HG03175 (cell line): ENCODE data around the gene GLRA2.

Source experiments
- ATAC-seq: cut with Tn5 transposase; IDR thresholded peaks from one replicate; pipeline ENCODE4 v1.9.1; 2021; ENCODE audit warnings: mild to moderate bottlenecking, moderate library complexity; ENCODE audit not compliant: unreplicated experiment

GLRA2 gene

DNA sequence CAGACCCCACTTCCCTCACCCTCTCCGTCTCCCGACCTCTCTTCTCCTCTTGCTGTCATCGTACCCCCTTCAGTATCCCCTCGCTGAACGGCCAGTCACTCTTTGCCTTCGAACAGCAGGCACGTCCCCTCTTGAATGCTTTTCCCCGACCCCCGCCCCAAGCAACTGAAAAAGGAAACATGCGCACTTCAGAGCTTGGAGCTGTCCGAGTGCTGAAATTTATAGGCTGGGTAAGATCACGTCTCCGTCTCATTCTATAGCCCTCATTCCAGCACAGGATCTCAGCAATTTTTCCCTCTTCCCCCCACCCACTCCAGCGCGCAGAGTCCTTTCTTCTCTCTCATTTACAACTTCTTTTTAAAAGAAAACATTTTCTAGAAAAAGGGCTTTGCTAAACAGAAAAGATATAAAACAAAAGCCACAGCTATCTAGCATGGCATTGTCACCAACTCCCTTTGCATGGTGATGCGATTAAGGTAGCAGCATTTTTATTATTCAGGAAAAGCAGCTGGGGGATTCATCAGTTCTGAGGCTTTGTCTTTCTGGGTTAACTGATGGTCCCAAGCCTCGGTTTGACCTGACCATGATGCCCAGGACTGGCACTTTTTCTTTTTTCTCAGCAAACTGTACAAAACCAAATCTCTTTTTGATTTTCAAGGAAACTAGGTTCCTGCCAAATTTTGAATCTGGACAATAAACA lies at the start of gene GLRA2:
Gene GLRA2, plus strand, starts transcription at position 247 of the 700 bp plus-strand sequence. CDS start 522 bp downstream, outside the sequence.
- no peak for ATAC-seq

DNA sequence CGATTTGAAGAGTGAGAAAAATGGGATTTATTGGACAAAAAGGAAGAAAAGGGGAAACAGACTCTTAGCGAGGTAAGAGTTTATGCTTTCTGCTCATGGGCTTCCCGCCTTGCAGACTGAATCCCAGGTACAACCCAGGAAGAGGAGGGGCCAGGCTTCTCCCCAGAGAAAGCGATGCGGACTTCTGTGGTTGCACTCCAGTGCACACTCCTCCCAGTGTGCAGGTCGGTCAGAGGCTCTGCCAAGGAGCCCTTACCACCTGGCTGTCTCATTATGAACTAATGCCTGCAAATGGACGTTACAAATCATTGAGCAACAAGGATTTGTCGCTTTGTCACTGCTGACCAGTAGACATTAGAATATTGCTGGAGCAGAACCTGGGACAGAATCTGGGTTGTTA lies 39.9 kb upstream of the GLRA2 start:
- no peak for ATAC-seq

GRCh38 chrX:14491689-14492088 lies 37.6 kb upstream of the GLRA2 start:
- no peak for ATAC-seq

DNA sequence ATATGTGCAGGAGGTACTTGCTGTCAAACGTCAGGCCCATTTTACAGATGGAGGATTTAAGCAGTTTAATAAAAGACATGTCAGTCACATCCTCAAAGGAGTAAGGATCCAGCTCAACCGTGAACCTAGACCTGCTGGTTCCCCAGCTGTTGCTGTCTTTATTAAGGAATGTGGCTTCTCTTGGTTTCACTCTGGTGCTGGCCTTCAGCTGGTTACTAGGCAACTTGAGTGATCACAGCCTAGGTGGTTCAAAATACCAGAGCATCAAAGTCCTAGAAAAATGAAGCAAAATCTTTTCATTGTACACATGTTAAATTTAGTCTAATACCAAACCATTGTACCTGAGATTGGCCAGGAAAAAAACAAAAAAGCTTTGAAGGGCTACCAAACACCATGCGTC lies 32.7 kb upstream of the GLRA2 start:
- peak; percentile 30 for ATAC-seq

DNA sequence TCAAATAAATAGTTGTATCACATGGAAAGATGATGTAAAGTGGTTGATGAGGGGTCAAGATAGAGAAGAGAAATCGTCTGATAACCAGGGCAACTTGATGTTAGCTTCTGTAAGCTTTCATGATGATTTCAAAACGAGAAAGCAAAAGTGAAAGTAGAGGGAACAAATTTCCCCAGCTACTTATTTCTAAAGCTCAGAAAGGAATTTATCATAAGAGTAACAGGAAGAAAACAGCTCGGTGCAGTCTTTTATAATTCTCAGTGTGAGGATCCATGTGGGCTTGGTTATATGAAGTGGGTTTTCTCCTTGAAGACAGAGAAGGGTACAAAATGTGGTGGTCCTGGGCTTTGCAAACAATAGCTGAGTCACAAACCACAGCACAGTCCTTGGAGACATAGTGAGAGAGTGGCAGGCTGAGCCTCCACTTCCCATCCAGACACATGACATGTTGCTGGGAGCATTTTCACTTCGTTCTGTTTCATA lies 32.1 kb upstream of the GLRA2 start:
- ATAC-seq: peak; percentile 76

DNA sequence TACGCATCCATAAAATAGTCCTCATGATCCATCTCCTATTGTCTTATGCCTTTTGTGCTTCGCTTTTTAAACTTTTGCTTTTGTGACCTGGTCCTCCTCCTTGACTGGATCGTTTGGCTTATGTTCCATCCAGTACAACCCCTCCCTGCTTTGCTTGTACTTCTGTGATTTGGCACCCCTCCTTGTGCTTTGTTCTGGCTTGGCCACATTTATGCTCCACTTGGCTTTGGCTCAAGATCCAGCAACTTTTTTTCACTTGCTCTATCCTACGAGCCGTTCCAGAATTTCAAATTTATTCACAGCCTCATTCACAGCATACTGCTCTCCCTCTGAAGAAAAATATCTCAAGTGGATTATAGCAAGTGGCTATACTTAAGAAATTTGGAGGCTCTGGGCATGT lies 28.0 kb upstream of the GLRA2 start:
- no peak for ATAC-seq

DNA sequence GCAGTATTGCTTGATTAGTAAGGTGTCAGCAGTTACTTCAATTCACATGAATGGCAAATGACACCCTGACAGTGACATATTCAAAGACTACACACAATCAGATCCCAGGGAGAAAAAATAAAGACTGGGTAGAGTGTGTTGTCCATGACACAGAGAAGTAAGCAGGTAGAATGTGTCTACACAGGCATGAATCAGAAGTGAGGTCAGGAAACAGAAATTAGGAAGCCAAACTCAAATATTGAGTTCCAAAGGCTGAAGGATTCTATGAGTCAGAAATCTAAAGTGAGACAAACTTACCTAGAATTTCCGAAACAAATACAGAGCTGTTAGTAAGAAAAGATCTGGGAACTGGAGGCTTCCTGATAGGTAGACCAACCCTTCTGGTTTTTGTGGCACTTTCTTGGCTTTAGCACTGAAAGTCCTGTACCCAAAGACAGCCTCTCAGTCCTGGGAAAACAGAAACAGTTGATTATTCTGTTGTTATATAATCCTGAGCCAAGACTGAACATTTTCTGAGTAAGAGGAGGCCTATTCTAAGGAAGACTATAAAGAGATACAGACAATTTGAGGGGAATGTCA lies 24.3 kb upstream of the GLRA2 start:
- ATAC-seq: no peak

DNA sequence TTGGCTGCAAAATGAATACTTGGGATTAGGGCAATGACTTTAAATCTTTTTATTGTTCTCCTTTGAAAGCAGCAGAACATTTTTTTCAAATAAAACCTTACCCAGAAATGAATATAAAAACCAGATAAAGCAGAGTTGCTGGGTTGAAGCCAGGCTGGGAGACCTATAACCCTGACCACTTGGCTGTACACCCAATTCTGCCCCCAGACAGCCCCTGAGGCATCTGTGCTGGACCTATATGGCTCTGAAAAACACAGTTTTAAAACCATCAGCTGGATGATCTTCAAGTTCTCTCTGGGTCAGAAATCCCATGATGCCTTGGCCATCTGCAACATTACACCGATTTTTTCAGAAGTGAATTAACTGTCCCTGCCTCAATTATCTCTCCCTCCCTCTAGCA lies 23.7 kb upstream of the GLRA2 start:
- no peak for ATAC-seq

- no peak for ATAC-seq
Observed at GRCh38 chrX:14506866-14507265, 22.5 kb upstream of the GLRA2 start.

DNA sequence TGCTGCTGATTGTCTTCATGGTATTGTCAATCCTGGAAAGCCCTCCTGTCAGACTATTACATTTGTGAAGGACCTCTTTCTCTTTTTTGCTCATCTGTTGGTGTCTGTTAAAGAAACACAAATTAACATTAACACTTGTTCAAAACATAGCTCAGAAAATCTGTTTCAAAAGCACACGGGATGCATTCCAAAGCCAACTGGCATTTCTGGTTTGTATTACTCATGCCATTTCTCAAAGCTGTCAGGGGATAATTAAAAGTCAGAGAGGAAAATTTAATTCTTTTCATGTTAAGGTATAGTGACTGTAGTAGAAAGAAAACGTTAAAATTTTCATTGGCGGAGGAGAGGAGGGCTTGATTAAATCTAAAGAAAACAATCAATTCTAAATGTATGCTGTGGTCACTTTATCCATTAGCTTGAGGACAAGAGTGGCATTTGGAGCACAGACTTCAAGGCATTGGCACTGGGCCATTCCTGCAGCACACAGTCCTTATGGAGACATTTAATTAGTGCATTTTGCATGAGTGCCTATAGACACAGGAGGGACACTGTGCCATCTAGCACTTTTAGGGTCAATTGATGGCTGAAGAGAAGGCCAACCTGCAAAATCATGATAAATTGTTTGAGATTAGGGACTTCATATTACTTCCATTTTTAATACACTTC lies 21.2 kb upstream of the GLRA2 start:
- ATAC-seq: no peak

DNA sequence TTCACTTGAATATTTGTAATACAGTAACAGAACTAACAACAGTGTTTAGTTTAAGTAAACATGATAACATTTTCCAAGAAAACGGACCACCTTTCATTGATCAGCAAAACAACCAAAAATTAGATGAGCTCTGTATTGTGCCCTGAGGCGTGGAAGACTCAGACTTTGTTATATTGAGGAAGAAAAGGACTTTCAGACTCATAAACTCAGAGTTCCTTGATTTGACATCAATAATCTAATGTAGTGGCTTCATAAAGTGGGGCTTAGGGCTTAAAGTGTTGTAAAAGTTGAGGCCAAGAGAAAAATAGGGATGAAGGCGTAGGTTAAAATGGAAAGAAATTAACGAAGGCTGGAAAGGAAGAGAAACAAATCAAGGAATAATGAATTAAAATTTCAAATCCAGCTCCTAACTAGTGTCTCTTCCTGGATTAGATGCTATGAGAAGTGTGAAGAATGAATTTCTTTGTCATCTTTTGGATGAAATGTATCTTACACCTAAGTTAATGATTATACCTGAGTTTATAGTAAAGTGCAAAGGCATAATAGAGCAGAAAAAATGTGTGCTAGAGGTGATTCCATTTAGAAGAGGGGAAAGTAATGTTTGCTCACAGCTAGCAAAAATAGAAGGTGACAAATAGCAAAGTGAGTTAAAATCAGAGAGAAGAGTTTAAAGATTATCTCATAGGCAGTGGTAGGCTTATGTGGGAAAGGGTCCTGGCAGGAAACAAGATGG lies 19.8 kb upstream of the GLRA2 start:
- no peak for ATAC-seq

DNA sequence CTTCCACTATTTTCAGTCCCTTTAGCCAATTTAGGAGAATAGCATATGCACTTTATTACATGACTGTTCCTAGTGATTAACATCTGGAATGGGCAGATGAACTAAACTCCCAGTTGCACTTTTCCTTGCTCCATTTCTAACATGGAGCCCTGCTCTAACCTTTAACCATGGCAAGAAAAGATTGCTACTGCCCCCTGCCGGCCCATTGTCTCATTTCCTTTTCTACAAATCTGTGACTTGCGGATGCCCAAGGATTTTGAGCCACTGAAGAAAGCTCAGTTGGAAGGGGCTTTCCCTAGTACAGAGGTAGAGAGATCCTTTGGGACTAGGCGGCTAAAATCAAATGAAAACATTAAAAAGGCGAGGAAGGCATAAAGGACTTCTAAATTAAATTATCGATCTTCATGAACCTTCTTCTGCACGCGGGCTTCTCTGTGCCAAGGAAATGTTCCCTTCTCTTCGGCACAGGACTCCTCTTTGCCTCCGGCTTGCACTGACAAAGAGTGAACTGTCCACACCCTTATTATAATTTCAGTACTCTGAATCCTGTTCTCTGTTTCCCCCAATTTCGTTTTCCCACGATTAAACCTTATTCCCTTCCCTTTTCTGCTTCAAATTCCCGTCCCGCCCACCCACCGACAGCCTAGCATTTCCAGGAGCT lies 577 bp upstream of the GLRA2 start:
- no peak for ATAC-seq

DNA sequence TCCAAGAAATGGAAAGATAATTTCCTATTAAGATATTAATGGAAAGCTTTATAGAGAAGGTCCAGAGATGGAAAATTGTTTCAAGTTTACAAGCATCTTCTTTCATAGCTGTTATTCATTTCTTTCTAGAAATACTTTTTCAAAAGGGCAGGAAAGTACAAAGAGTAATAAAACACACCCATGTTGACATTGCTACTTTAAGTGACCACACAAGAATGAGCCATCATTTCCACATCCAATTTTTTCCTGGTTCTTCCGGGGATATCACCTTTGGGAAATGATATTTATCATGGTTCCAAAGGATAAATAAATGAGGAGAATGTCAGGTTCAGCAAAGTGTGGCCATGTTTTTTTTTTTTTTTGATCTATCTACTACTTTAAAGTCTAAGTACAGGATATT lies 4.5 kb downstream of the GLRA2 start:
- ATAC-seq: no peak

- no peak for ATAC-seq
Observed at GRCh38 chrX:14546190-14546589, 16.9 kb downstream of the GLRA2 start.

DNA sequence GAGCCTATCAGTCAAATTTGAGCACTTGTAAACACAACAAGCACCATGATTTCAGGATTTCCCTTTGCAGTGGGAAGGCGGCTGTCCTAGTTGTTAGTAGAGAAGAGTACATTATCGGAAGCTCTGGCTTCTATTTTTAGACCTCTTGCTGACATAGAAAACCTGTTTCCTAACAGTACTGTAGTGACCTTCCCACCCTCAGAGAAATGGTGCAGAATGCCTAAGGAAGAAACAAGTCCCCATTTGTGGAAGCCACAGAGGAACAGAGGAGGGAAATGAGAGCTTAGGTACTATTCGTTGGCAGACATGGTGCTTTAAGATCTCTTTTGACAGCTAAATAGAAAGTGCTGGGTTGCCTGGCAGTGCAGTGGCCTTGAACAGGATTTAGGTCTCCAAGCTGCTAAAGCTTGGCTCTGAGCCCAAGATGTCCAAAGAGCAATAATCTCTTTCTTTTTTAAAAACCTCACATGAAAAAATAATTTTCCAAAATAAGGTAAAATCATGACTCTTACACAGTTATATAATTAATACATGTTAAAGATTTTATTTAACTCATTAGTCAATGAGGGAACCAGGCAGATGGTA lies 24.9 kb downstream of the GLRA2 start:
- no peak for ATAC-seq

- no peak for ATAC-seq
Observed at GRCh38 chrX:14564058-14564457, 34.7 kb downstream of the GLRA2 start.

DNA sequence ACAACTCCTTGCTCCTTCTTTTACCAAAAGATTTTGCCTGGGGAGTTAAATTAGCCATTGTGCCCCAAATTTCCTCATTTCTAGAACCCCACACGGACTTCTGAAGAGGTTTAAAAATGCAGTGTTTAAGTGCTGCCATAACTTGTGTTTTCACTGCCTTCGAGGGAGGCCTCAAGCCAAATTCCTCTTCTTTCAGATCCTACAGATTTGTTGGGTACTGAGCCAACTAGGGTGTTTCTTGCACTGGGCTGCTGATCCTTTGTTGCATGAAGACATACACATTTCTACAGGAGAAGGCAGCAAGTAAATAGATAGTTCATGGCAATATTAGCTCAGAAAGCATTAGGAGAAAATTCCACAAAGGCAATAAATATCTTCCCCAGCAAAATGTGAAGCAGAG lies 43.8 kb downstream of the GLRA2 start:
- ATAC-seq: no peak

DNA sequence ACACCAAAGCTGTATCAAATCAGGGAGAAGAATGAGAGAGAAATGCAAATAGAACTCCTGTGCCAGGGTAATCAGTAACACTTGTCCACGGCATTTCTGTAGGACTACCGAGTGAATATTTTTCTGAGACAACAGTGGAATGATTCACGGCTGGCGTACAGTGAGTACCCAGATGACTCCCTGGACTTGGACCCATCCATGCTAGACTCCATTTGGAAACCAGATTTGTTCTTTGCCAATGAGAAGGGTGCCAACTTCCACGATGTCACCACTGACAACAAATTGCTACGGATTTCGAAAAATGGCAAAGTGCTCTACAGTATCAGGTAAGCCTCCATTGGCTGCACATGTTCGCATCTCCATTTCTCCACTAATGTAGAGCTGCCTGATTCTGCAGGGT lies 51.7 kb downstream of the GLRA2 start:
- no peak for ATAC-seq

- ATAC-seq: no peak
Observed at GRCh38 chrX:14584548-14584947, 55.2 kb downstream of the GLRA2 start.

DNA sequence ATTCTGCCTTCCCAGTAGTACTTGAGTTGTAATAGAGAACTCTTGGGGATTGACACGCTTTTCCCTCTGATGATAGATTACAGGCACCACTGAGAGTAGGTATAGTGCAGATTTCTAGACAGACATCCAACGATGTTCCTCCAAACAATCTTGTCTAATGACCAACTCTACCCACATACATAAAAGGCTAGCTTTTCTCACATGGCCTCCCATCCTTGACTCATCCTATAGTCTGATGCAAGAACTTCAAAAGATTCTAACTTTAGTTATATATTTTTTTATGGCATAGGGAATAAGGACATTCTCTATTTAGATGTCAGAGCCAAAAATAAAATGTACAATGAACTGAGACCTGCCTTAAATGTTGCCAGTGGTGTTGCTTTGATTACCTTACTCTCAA lies 60.9 kb downstream of the GLRA2 start:
- no peak for ATAC-seq
